GM18508 (cell line): Measurements from ENCODE around the gene PDZD2.
A peak's percentile ranks its signal among the peaks of the same experiment; 100 is the strongest.
"Not testable (repeated sequence)": the region's sequence is repeated elsewhere in the genome, so short reads cannot be mapped to it uniquely, and the experiment has no call there.

Experiments used
- ATAC-seq: cut with Tn5 transposase; IDR thresholded peaks from one replicate; pipeline ENCODE4 v1.9.1; 2021; ENCODE audit warnings: moderate number of reproducible peaks; ENCODE audit not compliant: insufficient read depth, unreplicated experiment

The PDZD2 gene

DNA sequence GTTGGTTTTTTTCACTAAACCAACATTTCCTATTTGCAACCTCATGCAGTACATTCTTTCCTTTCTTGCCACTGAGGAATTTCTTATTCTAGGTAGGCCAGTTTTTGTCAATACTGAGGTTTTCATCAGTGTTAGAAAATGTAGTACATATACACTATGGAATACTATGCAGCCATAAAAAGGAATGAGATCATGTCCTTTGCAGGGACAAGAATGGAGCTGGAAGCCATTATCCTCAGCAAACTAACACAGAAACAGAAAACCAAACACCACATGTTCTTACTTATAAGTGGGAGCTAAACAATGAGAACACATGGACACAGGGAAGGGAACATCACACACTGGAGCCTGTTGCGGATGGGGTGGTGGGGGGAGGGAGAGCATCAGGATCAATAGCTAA lies 441.6 kb downstream of the PDZD2 start:
- ATAC-seq: not testable (repeated sequence)

DNA sequence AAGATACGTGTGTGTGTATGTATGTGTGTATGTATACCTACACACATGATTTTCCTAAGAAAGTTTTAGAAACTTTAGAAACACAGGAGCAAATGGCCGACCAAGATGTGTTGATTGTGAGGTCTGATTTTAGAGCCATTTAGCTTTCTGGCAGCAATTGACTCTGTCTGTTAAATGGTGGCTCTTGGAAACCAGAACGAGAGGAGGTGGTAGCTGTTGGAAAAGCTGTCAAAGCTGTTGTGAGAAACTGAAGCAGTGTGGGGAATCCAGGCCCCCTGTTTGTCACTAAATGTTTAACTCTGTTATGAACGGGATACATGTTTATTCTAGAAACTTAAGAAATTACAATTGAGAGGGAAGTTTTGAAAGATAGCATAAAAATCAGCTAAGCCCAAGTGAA lies 443.8 kb downstream of the PDZD2 start:
- ATAC-seq: no peak

GRCh38 chr5:32083981-32084430 lies 445.1 kb downstream of the PDZD2 start:
- no peak for ATAC-seq

GRCh38 chr5:32087086-32088082 lies 448.5 kb downstream of the PDZD2 start:
- no peak for ATAC-seq

- ATAC-seq: no peak
Observed at GRCh38 chr5:32088214-32088613, 449.3 kb downstream of the PDZD2 start.

GRCh38 chr5:32089146-32090000 lies 450.4 kb downstream of the PDZD2 start:
- ATAC-seq: no peak

DNA sequence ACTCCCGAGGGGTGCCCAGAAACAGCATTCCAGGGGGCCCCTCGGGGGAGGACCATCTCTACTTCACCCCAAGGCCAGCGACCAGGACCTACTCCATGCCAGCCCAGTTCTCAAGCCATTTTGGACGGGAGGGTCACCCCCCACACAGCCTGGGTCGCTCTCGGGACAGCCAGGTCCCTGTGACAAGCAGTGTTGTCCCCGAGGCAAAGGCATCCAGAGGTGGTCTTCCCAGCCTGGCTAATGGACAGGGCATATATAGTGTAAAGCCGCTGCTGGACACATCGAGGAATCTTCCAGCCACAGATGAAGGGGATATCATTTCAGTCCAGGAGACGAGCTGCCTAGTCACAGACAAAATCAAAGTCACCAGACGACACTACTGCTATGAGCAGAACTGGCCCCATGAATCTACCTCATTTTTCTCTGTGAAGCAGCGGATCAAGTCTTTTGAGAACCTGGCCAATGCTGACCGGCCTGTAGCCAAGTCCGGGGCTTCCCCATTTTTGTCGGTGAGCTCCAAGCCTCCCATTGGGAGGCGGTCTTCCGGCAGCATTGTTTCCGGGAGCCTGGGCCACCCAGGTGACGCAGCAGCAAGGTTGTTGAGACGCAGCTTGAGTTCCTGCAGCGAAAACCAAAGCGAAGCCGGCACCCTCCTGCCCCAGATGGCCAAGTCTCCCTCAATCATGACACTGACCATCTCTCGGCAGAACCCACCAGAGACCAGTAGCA lies 451.3 kb downstream of the PDZD2 start:
- no peak for ATAC-seq

DNA sequence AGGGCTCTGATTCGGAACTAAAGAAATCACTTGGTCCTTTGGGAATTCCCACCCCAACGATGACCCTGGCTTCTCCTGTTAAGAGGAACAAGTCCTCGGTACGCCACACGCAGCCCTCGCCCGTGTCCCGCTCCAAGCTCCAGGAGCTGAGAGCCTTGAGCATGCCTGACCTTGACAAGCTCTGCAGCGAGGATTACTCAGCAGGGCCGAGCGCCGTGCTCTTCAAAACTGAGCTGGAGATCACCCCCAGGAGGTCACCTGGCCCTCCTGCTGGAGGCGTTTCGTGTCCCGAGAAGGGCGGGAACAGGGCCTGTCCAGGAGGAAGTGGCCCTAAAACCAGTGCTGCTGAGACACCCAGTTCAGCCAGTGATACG lies 451.8 kb downstream of the PDZD2 start:
- ATAC-seq: no peak

DNA sequence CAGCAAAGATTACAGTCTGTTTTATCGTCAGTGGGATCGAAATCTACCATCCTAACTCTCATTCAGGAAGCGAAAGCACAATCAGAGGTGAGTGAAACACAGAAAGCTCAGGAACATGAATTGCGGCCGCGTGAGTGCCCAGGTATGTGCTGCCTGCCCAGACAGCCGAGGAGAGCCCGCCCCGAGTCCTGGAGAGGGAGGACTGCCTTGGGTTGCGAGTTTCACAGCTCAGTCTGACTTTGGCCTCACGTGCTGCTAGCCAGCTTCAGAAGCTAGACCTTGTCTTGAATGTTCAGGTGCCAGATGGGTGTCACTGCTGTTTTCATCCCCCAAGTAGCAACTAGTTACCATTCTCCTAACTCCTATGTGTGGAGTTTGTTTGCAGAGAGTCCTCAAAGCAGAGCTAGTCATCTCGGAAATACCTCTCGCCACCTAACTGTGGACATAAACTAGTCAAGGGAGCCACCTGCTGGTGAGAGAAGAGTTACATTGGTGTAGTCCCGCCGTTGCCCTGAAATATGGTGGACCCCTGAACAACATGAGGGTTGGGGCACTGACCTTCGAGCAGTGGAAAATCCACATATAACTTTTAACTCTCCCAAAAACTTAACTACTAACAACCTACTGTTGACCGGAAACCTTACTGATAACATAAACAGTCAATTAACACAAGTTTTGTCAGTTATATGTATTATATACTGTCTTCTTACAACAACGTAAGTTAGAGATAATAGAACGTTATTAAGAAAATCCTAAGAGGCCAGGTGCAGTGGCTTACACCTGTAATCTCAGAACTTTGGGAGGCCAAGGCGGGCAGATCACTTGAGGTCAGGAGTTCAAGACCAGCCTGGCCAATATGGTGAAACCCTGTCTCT lies 454.2 kb downstream of the PDZD2 start:
- peak; percentile 93 for ATAC-seq

- no peak for ATAC-seq
Observed at GRCh38 chr5:32094691-32095090, 455.8 kb downstream of the PDZD2 start.

GRCh38 chr5:32095261-32095671 lies 456.3 kb downstream of the PDZD2 start:
- no peak for ATAC-seq

GRCh38 chr5:32096891-32097595 lies 458.1 kb downstream of the PDZD2 start:
- ATAC-seq: no peak

GRCh38 chr5:32098291-32098690 lies 459.4 kb downstream of the PDZD2 start:
- ATAC-seq: no peak

- no peak for ATAC-seq
Observed at GRCh38 chr5:32098890-32099310, 460.0 kb downstream of the PDZD2 start.

- no peak for ATAC-seq
Observed at GRCh38 chr5:32099486-32100035, 460.6 kb downstream of the PDZD2 start.

GRCh38 chr5:32100230-32100629 lies 461.3 kb downstream of the PDZD2 start:
- no peak for ATAC-seq

- ATAC-seq: no peak
Observed at GRCh38 chr5:32100691-32101302, 461.9 kb downstream of the PDZD2 start.
